Upper lobe of left lung (tissue), 4 donors: Measurements from ENCODE around the gene LRRC10.

Experiments
- EP300 ChIP-seq, 4 donors: sonication (generic); formaldehyde crosslinking; IDR thresholded peaks; one replicate each; pipeline ENCODE4 v1.5.1; 2017; ENCODE audit warnings: antibody characterized with exemption in 4 of 4, control low read depth in 2 of 4
- POLR2A ChIP-seq, 4 donors: fragments of 450-650 bp; IDR thresholded peaks; one replicate each; pipeline ENCODE4 v1.5.1; 2016 to 2017; ENCODE audit warnings: antibody characterized with exemption in 4 of 4, mild to moderate bottlenecking in 2 of 4
- TF ChIP-seq, protein P1 (sequence below), 6 experiments: fragments of 450-650 bp in 4 of 6; fragments of 200-600 bp in 2 of 6; sonication (generic) in 2 of 6; IDR thresholded peaks; one replicate each; pipeline ENCODE4 v1.5.1; 2016 to 2019; ENCODE audit warnings: antibody characterized with exemption in 6 of 6

DNA sequence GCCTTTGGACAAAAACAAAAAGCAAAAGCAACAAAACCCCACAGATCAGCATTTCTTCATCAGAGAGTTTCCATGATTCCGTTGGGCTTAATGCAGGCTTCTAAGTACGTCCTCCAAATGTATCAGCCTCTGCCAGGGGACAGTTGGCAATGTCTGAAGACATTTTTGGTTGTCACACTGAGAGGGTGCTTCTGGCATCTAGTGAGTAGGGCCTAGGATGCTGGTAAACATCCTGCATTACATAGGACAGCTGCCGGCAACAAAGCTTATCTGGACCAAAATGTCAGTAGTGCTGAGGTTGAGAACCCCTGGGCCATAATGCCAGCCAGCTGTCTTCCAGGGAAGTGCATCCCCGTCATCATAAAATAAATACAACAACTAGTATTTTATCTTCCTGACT lies 9.4 kb upstream of the LRRC10 start:
- TF ChIP-seq, protein P1, sequence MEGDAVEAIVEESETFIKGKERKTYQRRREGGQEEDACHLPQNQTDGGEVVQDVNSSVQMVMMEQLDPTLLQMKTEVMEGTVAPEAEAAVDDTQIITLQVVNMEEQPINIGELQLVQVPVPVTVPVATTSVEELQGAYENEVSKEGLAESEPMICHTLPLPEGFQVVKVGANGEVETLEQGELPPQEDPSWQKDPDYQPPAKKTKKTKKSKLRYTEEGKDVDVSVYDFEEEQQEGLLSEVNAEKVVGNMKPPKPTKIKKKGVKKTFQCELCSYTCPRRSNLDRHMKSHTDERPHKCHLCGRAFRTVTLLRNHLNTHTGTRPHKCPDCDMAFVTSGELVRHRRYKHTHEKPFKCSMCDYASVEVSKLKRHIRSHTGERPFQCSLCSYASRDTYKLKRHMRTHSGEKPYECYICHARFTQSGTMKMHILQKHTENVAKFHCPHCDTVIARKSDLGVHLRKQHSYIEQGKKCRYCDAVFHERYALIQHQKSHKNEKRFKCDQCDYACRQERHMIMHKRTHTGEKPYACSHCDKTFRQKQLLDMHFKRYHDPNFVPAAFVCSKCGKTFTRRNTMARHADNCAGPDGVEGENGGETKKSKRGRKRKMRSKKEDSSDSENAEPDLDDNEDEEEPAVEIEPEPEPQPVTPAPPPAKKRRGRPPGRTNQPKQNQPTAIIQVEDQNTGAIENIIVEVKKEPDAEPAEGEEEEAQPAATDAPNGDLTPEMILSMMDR (IDR thresholded peaks at IDR 0.05): no peak
- TF ChIP-seq EP300 (IDR thresholded peaks at IDR 0.05) (no peak), POLR2A (IDR thresholded peaks at IDR 0.05) (no peak)
